Left kidney (tissue), 2 donors: ENCODE data around the gene ARL10. TPM values are rescaled to one million over a fixed set of nuclear protein-coding genes. Genes with fewer than 3 reads are reported as not detected.

Experiments used
- DNase-seq: peaks from one replicate; pipeline ENCODE4 v3.0.0-alpha.2; 2013
- polyA plus RNA-seq: library from polyadenylated mRNA; unstranded; fragments of 120-200 nt; gene quantifications from one replicate; pipeline ENCODE4 v1.2.1, GENCODE V29; 2013; ENCODE audit not compliant: insufficient read length

The ARL10 gene
- polyA plus RNA-seq, 1 donor: 16.8 TPM

GRCh38 chr5:176360894-176361436 lies 4.3 kb upstream of the ARL10 start:
- peak; percentile 29 for DNase-seq

GRCh38 chr5:176361437-176362232 lies 3.7 kb upstream of the ARL10 start, which contains the start of gene KIAA1191:
Gene KIAA1191 (minus strand): TSS chr5:176361764. CDS start chr5:176359508, 2,256 bp downstream.
- peak; percentile 92 for DNase-seq

- no peak for DNase-seq
These were observed 3.1 kb upstream of the ARL10 start for GRCh38 chr5:176362233-176362490.

- DNase-seq: no peak
These were observed 429 bp upstream of the ARL10 start for GRCh38 chr5:176364765-176365350.

- no peak for DNase-seq
These were observed 1.1 kb downstream of the ARL10 start for GRCh38 chr5:176366232-176366894.

GRCh38 chr5:176368726-176369125 lies 3.4 kb downstream of the ARL10 start:
- no peak for DNase-seq

DNA sequence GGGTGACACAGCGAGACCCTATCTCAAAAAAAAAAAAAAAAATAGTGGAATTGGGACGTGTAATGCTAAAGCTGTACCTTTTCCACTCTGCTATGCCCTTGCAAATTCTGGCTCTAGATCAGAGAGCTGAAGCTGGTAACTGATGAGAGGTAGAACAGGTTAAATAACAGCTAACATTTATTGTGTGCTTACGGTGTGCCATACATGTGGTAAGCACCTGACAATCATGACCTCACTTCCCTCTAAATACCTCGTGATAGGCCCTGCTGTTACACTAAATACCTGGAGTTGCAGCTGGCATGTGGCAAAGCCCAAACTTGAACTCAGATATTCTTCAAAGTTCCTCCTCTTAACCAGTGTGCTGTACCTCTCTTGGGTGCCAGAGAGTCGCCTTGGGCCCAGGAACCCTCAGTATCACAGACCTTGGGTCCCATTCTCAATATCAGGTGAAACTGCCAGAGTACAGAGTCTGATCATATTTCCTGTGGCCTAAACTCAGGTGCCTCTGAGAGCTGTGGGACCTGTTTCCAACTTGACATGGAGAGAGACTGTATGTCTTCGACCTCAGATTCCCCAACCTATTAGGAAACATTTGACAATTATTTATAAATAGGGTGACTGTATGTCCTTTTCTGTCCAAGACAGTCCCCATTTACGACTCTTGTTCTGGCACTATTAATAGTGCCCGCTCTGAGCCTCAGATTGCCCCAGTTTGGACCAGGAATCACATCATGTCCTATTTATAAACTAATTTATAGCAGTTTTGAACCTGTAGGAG lies 4.8 kb downstream of the ARL10 start:
- no peak for DNase-seq

- no peak for DNase-seq
These were observed 6.6 kb downstream of the ARL10 start for GRCh38 chr5:176371621-176372539.

- no peak for DNase-seq
These were observed 8.0 kb downstream of the ARL10 start for GRCh38 chr5:176373100-176373818.

- DNase-seq: no peak
These were observed 14.6 kb downstream of the ARL10 start for GRCh38 chr5:176379881-176380280.

GRCh38 chr5:176381423-176381822 lies 16.1 kb downstream of the ARL10 start:
- DNase-seq: no peak

DNA sequence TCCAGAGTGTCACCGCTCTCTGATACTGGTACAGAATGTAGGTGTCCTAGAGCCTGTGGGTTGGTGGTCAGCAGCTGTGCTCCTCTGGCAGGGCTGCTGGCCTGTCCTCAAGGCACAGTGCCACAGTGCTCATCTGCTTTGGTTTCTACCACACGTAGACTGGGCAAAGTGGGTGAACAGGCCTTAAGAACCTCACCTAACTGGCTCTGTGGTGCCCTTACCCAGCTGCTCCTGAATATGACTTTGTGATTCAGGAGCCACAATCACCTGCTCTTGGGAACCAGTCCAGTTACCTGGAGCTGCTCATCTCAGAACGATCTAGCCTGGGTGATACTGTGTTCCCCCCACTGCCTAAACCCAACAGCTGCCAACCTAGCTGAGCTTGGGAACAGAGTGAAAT lies 16.7 kb downstream of the ARL10 start:
- no peak for DNase-seq

GRCh38 chr5:176382721-176383120 lies 17.4 kb downstream of the ARL10 start:
- no peak for DNase-seq

DNA sequence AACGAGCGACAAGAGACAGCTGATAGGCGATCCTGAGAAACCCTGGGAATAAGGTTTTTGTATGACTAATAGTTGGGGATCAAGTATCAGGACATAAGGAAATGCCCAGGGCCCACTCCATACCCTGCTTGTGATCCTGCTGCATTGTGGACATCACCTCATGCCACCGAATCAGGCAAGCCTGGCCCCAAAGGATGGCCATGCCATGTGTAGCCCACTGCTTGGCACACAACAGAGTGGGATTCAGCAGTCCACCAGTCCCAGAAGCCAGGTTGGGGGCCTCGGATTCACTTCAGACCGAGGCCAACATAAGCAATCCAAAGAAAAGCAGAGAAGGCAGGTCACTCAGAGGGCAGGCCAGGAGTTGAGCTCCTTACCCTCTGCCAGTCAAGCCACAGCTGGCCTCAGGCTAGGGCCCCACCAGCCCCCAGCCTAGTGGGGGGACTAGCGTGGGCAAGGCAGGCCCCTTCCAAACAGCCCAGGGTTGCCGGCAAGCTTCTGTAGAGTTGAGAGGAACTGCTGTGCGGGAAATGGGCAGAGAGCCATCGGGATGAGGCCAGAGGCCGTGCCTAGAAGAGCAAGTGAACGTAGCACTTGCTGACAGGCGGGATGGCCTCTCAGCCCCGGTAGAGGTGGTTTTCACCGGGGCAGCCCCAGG lies 18.1 kb downstream of the ARL10 start:
- no peak for DNase-seq

GRCh38 chr5:176383961-176384360 lies 18.7 kb downstream of the ARL10 start:
- no peak for DNase-seq

DNA sequence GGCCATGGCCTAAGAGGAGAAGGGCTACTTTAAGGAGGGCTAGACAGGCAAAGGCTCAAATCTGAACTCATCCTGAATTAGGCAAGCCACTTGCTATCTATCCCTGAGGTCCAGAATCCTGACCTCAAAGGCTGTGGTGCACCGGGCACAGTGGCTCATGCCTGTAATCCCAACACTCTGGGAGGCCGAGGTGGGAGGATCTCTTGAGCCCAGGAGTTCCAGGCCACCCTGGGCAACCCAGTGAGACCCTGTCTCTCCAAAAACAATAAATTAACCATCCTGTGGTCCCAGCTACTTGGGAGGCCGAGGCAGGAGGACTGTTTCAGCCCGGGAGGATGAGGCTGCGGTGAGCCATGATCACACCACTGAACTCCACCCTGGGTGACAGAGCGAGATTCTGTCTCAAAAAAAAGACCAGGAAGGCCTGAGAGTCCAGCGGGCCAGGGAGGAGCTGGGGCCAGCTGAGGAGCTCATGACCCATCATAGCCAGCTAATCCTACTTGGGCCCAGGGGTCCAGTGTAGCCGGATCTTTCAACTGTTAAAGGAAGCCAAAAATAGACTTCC lies 19.2 kb downstream of the ARL10 start:
- DNase-seq: no peak

GRCh38 chr5:176384991-176385390 lies 19.7 kb downstream of the ARL10 start:
- no peak for DNase-seq

GRCh38 chr5:176386491-176386890 lies 21.2 kb downstream of the ARL10 start:
- no peak for DNase-seq

DNA sequence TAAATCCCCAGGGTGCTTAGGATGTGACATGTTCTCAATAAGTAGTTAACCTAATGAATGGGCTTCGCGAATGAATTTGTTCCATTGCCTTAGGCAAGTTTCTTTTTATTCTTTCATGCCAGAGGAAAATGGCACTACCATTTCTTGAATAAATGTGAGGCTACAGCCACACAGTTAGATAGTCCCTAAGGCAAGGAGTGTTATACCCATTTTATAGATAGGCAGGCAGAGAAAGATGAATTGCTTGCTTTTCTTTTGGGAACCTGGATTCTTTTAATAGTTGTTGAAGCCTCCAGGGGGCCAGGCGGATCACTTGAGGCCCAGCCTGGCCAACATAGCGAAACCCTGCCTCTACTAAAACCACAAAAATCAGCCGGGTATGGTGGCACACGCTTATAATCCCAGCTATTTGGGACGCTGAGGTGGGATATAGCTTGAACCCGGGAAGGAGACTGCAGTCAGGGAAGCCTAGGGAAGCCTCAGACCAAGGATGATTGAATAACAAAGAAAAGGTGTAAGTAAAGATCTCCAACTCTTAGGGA lies 22.2 kb downstream of the ARL10 start:
- no peak for DNase-seq
